ENCODE measurements around the gene SLC22A25.
"Not testable (repeated sequence)": the region's sequence is repeated elsewhere in the genome, so short reads cannot be mapped to it uniquely, and the experiment has no call there.

Gene SLC22A25

GRCh38 chr11:63274776-63275175, 31.4 kb upstream of the SLC22A25 start:
- H3K27me3 ChIP-seq = no peaks in the 10 kb centered on the region
- DNase-seq = no peak
- TF ChIP-seq CTCF (IDR thresholded peaks at IDR 0.05; ENCODE audit: low read depth, low read length) = no peak

GRCh38 chr11:63273685-63274084, 30.3 kb upstream of the SLC22A25 start:
- no peak for TF ChIP-seq CTCF (IDR thresholded peaks at IDR 0.05; ENCODE audit: low read depth, low read length)
- H3K27me3 ChIP-seq = no peaks in the 10 kb centered on the region

More at GRCh38 chr11:63274776-63275175, 31.4 kb upstream of the SLC22A25 start:
- H3K9me3 ChIP-seq = no peaks in the 10 kb centered on the region
- no peaks in the 10 kb centered on the region for H3K4me1 ChIP-seq
- no peak overlapping the region for H3K4me3 ChIP-seq (ENCODE audit: low read depth, low read length)
- H3K36me3 ChIP-seq = no peaks in the 10 kb centered on the region

GRCh38 chr11:63262547-63262946, 19.1 kb upstream of the SLC22A25 start:
- H3K4me1 ChIP-seq = no peaks in the 10 kb centered on the region
- TF ChIP-seq CTCF (IDR thresholded peaks at IDR 0.05; ENCODE audit: low read depth, low read length) = no peak
- no peaks in the 10 kb centered on the region for H3K36me3 ChIP-seq
- DNase-seq = no peak
- no peak overlapping the region for H3K4me3 ChIP-seq (ENCODE audit: low read depth, low read length)
- H3K27me3 ChIP-seq = no peaks in the 10 kb centered on the region
- no peaks in the 10 kb centered on the region for H3K9me3 ChIP-seq

More at GRCh38 chr11:63273685-63274084, 30.3 kb upstream of the SLC22A25 start:
- H3K4me1 ChIP-seq = no peaks in the 10 kb centered on the region
- DNase-seq = no peak
- H3K9me3 ChIP-seq = no peaks in the 10 kb centered on the region
- H3K4me3 ChIP-seq (ENCODE audit: low read depth, low read length) = no peak overlapping the region
- no peaks in the 10 kb centered on the region for H3K36me3 ChIP-seq

- H3K4me1 ChIP-seq = no peaks in the 10 kb centered on the region
- no peaks in the 10 kb centered on the region for H3K9me3 ChIP-seq
- no peaks in the 10 kb centered on the region for H3K36me3 ChIP-seq
- H3K4me3 ChIP-seq (ENCODE audit: low read depth, low read length) = no peak overlapping the region
- no peak for TF ChIP-seq CTCF (IDR thresholded peaks at IDR 0.05; ENCODE audit: low read depth, low read length)
- DNase-seq = no peak
- no peaks in the 10 kb centered on the region for H3K27me3 ChIP-seq
Measured at GRCh38 chr11:63251312-63251711, 7.9 kb upstream of the SLC22A25 start.

GRCh38 chr11:63250162-63251050, 7.0 kb upstream of the SLC22A25 start:
- DNase-seq = no peak
- no peak overlapping the region for H3K4me3 ChIP-seq (ENCODE audit: low read depth, low read length)
- no peaks in the 10 kb centered on the region for H3K4me1 ChIP-seq
- H3K9me3 ChIP-seq = no peaks in the 10 kb centered on the region
- no peaks in the 10 kb centered on the region for H3K27me3 ChIP-seq
- H3K36me3 ChIP-seq = no peaks in the 10 kb centered on the region
- no peak for TF ChIP-seq CTCF (IDR thresholded peaks at IDR 0.05; ENCODE audit: low read depth, low read length)

- no peak for DNase-seq
- no peaks in the 10 kb centered on the region for H3K27me3 ChIP-seq
- no peaks in the 10 kb centered on the region for H3K4me1 ChIP-seq
- no peaks in the 10 kb centered on the region for H3K36me3 ChIP-seq
- no peak for TF ChIP-seq CTCF (IDR thresholded peaks at IDR 0.05; ENCODE audit: low read depth, low read length)
- no peak overlapping the region for H3K4me3 ChIP-seq (ENCODE audit: low read depth, low read length)
- no peaks in the 10 kb centered on the region for H3K9me3 ChIP-seq
Measured at GRCh38 chr11:63248966-63249365, 5.6 kb upstream of the SLC22A25 start.

DNA sequence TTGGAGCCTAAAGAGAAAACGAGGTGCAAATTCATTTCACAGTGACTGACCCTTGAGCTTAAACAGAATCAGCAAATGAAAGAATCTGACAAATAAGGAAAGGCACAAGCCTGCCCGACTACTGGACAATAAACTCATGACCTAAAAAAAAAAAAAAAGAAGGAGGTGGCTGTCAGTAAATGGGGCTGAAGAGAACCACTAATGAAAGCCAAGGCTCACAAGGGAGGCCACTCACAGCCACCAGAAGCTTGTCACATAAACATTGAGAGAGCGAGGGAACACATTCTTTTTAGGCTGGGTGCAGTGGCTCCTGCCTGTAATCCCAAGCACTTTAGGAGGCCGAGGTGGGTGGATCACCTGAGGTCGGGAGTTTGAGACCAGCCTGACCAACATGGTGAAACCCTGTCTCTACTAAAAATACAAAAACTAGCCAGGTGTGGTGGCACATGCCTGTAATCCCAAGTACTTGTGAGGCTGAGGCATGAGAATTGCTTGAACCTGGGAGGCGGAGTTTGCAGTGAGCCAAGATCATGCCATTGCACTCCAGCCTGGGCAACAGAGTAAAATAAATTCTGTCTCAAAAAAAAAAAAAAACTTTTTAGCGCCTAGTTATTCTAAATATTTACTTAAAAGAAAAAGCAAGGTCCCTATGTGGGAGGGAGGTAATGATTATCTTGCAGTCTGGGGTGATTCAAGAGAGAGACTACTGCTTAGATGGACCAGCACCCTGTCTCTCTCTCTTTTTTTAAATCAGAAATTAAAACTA, 4.0 kb upstream of the SLC22A25 start:
- DNase-seq; H3K4me3 ChIP-seq (ENCODE audit: low read depth, low read length); H3K36me3 ChIP-seq; H3K27me3 ChIP-seq; H3K4me1 ChIP-seq; H3K9me3 ChIP-seq: not testable (repeated sequence)
